ENCODE measurements around the gene SORL1-AS1.

The SORL1-AS1 gene

GRCh38 chr11:121456151-121456550, 3.4 kb upstream of the SORL1-AS1 start:
- Histone ChIP-seq H3K4me3 (ENCODE audit: low read length in 3 of 3) (no peak overlapping the region), H3K9ac (ENCODE audit: low read length in 3 of 3) (no peak overlapping the region), H3K36me3 (ENCODE audit: control insufficient read depth in 2 of 3, insufficient read depth in 3 of 3, low read length in 3 of 3) (no peaks in the 10 kb centered on the region), H3K27me3 (ENCODE audit: control insufficient read depth, insufficient read depth, low read length) (no peaks in the 10 kb centered on the region), H3K9me3 (ENCODE audit: control insufficient read depth in 2 of 3, insufficient read depth in 1 of 3, low read length in 3 of 3) (no peaks in the 10 kb centered on the region), H3K4me1 (ENCODE audit: control insufficient read depth in 2 of 3, insufficient read depth in 2 of 3, low read depth in 1 of 3, low read length in 3 of 3) (peaks cover 0 to 8% (median 3%) of the 10 kb centered on the region in 3 donors), H3K27ac (ENCODE audit: low read depth in 2 of 2, low read length in 2 of 2) (peak overlapping the region in 1 of 2 donors; percentile 33)
- TF ChIP-seq, protein P1, sequence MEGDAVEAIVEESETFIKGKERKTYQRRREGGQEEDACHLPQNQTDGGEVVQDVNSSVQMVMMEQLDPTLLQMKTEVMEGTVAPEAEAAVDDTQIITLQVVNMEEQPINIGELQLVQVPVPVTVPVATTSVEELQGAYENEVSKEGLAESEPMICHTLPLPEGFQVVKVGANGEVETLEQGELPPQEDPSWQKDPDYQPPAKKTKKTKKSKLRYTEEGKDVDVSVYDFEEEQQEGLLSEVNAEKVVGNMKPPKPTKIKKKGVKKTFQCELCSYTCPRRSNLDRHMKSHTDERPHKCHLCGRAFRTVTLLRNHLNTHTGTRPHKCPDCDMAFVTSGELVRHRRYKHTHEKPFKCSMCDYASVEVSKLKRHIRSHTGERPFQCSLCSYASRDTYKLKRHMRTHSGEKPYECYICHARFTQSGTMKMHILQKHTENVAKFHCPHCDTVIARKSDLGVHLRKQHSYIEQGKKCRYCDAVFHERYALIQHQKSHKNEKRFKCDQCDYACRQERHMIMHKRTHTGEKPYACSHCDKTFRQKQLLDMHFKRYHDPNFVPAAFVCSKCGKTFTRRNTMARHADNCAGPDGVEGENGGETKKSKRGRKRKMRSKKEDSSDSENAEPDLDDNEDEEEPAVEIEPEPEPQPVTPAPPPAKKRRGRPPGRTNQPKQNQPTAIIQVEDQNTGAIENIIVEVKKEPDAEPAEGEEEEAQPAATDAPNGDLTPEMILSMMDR (IDR thresholded peaks at IDR 0.05; ENCODE audit: borderline replicate concordance, extremely low read depth, insufficient read depth) = no peak
- DNase-seq = no peak
- no peak for FAIRE-seq
- intact Hi-C loops (cut with DNase I) = loop anchor here (10.0 kb wide), 1 partner anchor 121 kb away; no protein-coding TSS in a partner anchor

GRCh38 chr11:121455115-121455514, 2.3 kb upstream of the SORL1-AS1 start:
- Histone ChIP-seq H3K4me1 (ENCODE audit: control insufficient read depth in 2 of 3, insufficient read depth in 2 of 3, low read depth in 1 of 3, low read length in 3 of 3) (peaks cover 0 to 12% (median 3%) of the 10 kb centered on the region in 3 donors), H3K27ac (ENCODE audit: low read depth in 2 of 2, low read length in 2 of 2) (peak overlapping the region in 1 of 2 donors; percentile 1), H3K27me3 (ENCODE audit: control insufficient read depth, insufficient read depth, low read length) (no peaks in the 10 kb centered on the region), H3K36me3 (ENCODE audit: control insufficient read depth in 2 of 3, insufficient read depth in 3 of 3, low read length in 3 of 3) (no peaks in the 10 kb centered on the region), H3K9ac (ENCODE audit: low read length in 3 of 3) (no peak overlapping the region), H3K9me3 (ENCODE audit: control insufficient read depth in 2 of 3, insufficient read depth in 1 of 3, low read length in 3 of 3) (no peaks in the 10 kb centered on the region), H3K4me3 (ENCODE audit: low read length in 3 of 3) (no peak overlapping the region)
- DNase-seq = no peak
- FAIRE-seq = no peak
- intact Hi-C loops (cut with DNase I) = loop anchor here (10.0 kb wide), 1 partner anchor 120 kb away; no protein-coding TSS in a partner anchor
- TF ChIP-seq, protein P1 (IDR thresholded peaks at IDR 0.05; ENCODE audit: borderline replicate concordance, extremely low read depth, insufficient read depth) = no peak

DNA sequence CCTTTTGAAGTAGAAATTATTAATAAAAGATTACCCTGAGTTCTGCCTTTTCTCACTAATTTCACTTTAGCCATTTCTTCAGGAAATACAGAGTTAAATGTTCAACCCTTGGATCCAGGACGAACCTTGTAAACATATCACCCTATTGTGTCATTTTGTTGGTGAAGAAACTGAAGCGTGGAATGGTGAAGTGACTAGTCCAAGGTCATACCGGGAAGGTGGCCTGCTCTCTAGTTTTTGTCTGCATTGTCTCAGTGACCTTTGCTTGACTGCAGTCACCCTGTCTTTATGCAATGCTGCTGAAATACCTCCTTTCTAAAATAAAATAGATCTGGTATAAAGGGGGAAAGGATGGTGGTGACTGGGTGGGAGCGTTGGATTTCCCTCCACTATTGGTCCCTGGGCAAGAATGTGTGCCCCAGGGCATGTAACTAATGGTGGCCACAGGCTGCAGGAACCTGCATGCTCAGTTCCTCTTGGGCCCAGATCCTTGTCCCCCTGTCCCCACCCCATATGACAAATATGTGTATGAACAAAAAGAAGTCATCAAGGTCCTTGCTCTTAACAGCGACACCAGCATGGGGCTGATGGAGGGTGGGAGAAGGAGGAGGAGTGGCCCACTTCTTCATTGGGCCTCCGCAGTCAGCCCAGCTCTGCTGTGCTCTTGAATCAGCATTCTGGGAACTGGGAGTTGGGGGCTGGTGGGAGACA, 977 bp upstream of the SORL1-AS1 start:
- TF ChIP-seq, protein P1 (IDR thresholded peaks at IDR 0.05; ENCODE audit: borderline replicate concordance, extremely low read depth, insufficient read depth) = no peak
- Histone ChIP-seq H3K36me3 (ENCODE audit: control insufficient read depth in 2 of 3, insufficient read depth in 3 of 3, low read length in 3 of 3) (no peaks in the 10 kb centered on the region), H3K9me3 (ENCODE audit: control insufficient read depth in 2 of 3, insufficient read depth in 1 of 3, low read length in 3 of 3) (no peaks in the 10 kb centered on the region), H3K4me1 (ENCODE audit: control insufficient read depth in 2 of 3, insufficient read depth in 2 of 3, low read depth in 1 of 3, low read length in 3 of 3) (peaks cover 0 to 10% (median 3%) of the 10 kb centered on the region in 3 donors), H3K27me3 (ENCODE audit: control insufficient read depth, insufficient read depth, low read length) (no peaks in the 10 kb centered on the region), H3K27ac (ENCODE audit: low read depth in 2 of 2, low read length in 2 of 2) (peak overlapping the region; percentile 14 to 64), H3K4me3 (ENCODE audit: low read length in 3 of 3) (peak overlapping the region in 2 of 3 donors; percentile 18 to 65), H3K9ac (ENCODE audit: low read length in 3 of 3) (peak overlapping the region in 1 of 3 donors; percentile 54)
- FAIRE-seq (no peak), DNase-seq (no peak)
- intact Hi-C loops (cut with DNase I) = loop anchor here (10.0 kb wide), 1 partner anchor 119 kb away; no protein-coding TSS in a partner anchor

All from kidney (tissue), 13 donors.